Nephron (organoid): ENCODE results near the gene CARHSP1.
"Not testable (repeated sequence)": the region's sequence is repeated elsewhere in the genome, so short reads cannot be mapped to it uniquely, and the experiment has no call there.

ENCODE experiments used
- H3K27ac Mint-ChIP-seq, 3 experiments: 2 replicates each; pipeline ENCODE4 v1.8.0; 2020; ENCODE audit warnings: mixed read lengths in 3 of 3, mild to moderate bottlenecking in 2 of 3, moderate library complexity in 1 of 3
- H3K27me3 Mint-ChIP-seq: 2 replicates; pipeline ENCODE4 v1.8.0; 2021; ENCODE audit warnings: low read depth, mild to moderate bottlenecking, moderate library complexity, mixed read lengths
- H3K36me3 Mint-ChIP-seq: 2 replicates; pipeline ENCODE4 v1.8.0; 2020; ENCODE audit warnings: low read depth, mixed read lengths
- H3K4me1 Mint-ChIP-seq: 2 replicates; pipeline ENCODE4 v1.8.0; 2020; ENCODE audit warnings: mixed read lengths
- H3K4me3 Mint-ChIP-seq, 3 experiments: 2 replicates each; pipeline ENCODE4 v1.8.0; 2020; ENCODE audit warnings: mild to moderate bottlenecking in 3 of 3, mixed read lengths in 3 of 3, moderate library complexity in 2 of 3
- H3K9me3 Mint-ChIP-seq: 2 replicates; pipeline ENCODE4 v1.8.0; 2020; ENCODE audit warnings: mixed read lengths
- TF ChIP-seq, protein P1 (sequence below), 3 experiments: fragments of 200-600 bp; sonication (generic); IDR thresholded peaks; one replicate each; pipeline ENCODE4 v1.5.0; 2021; ENCODE audit warnings: antibody characterized with exemption in 3 of 3; ENCODE audit not compliant: unreplicated experiment in 3 of 3

The CARHSP1 gene

DNA sequence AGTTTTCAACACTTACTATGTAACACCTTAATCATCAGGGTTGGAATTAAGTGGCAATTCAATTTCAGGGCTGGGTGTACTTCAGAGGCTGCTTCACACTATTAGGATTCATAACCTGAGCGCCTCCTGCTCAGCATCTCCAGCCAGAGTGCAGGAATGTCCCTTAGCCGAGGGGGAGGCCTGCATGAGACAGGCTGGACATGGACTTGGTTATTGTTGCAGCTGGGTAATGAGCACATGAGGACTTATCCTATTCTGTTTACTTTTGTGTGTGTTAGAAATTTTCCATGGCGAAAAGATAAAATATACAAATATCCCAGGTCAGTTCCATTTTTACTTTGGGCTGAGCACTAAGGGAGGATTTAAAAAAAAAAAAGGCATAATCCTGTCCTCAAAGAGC lies 60.8 kb downstream of the CARHSP1 start:
- Mint-ChIP-seq H3K9me3 (no peaks in the 10 kb centered on the region), H3K27ac (no peak overlapping the region), H3K4me1 (no peaks in the 10 kb centered on the region), H3K4me3 (no peak overlapping the region), H3K36me3 (peaks cover 65% of the 10 kb centered on the region), H3K27me3 (no peaks in the 10 kb centered on the region)
- TF ChIP-seq, protein P1, sequence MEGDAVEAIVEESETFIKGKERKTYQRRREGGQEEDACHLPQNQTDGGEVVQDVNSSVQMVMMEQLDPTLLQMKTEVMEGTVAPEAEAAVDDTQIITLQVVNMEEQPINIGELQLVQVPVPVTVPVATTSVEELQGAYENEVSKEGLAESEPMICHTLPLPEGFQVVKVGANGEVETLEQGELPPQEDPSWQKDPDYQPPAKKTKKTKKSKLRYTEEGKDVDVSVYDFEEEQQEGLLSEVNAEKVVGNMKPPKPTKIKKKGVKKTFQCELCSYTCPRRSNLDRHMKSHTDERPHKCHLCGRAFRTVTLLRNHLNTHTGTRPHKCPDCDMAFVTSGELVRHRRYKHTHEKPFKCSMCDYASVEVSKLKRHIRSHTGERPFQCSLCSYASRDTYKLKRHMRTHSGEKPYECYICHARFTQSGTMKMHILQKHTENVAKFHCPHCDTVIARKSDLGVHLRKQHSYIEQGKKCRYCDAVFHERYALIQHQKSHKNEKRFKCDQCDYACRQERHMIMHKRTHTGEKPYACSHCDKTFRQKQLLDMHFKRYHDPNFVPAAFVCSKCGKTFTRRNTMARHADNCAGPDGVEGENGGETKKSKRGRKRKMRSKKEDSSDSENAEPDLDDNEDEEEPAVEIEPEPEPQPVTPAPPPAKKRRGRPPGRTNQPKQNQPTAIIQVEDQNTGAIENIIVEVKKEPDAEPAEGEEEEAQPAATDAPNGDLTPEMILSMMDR (IDR thresholded peaks at IDR 0.05; ENCODE audit: unreplicated experiment in 3 of 3), result no peak

DNA sequence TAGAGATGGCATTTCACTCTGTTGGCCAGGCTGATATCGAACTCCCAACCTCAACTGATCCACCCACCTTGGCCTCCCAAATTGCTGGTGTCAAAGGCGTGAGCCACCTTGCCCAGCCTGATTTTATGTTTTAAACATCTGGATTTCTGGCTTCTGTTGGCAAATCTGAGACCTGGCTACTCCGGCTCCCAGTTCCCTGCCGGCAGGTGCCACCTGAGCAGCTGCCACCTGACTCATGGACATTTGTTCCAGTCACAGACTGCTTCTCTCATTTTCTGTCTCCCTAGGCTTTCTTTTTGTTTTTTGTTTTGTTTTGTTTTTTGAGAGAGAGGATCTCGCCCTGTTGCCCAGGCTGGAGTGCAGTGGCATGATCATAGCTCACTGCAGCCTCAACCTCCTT lies 61.6 kb downstream of the CARHSP1 start:
- TF ChIP-seq, protein P1 (IDR thresholded peaks at IDR 0.05; ENCODE audit: unreplicated experiment in 3 of 3), result no peak
- H3K36me3 Mint-ChIP-seq, result peaks cover 62% of the 10 kb centered on the region
- no peak overlapping the region for H3K4me3 Mint-ChIP-seq
- no peak overlapping the region for H3K27ac Mint-ChIP-seq
- H3K27me3 Mint-ChIP-seq, result no peaks in the 10 kb centered on the region
- no peaks in the 10 kb centered on the region for H3K9me3 Mint-ChIP-seq
- no peaks in the 10 kb centered on the region for H3K4me1 Mint-ChIP-seq

DNA sequence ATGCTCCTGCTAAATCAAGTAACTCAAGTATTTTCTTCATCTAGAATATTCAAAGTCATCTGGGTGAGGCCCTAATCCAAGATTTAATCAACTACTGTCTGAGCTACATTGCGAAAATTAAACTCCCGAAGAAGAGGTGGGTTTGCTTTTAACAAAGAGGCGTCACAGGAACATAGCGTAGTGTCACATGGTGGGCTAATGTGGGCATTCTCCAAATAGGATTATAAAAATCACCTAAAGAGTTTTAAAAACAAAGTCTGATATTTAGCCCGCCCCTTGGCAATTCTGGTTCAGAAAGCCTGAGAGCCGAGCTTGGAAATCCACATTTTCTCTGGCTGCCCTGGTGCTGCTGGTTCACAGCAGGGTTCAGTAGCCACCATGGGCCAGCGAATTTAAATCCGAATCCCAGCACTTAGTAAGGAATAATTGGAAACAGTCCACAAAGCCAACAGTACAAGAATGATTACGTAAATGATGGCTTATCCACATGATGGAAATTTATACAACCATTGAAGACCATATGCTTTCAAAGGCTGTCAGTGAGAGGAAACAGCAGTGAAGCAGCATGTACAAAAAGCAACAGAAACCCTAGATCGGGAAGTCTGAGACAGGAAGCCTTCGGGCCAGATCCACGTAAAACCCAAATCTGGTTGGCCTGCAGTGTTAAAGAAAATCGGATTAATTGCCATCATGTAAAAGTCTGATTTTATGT lies 62.4 kb downstream of the CARHSP1 start:
- Mint-ChIP-seq H3K4me3 (no peak overlapping the region), H3K27me3 (no peaks in the 10 kb centered on the region), H3K36me3 (peaks cover 65% of the 10 kb centered on the region), H3K4me1 (no peaks in the 10 kb centered on the region), H3K9me3 (no peaks in the 10 kb centered on the region), H3K27ac (no peak overlapping the region)
- TF ChIP-seq, protein P1 (IDR thresholded peaks at IDR 0.05; ENCODE audit: unreplicated experiment in 3 of 3), result no peak

DNA sequence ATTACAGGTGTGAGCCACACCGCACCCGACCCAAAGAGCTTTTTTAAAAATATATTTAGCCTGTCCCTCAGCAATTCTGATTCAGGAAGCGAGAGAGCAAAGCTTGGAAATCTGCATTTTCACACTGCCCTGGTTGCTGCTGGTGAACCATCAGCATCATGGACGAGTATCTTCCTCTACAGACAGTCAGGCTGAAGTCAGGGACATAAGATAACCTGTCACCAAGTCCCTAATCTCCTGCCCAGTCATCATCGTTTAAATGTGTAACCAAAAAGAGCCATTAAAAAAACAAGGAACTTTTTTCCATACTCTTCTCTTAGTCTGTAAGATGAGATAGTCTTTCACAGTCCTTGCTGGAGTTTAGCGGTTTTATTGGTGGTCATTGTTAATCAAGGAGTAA lies 64.5 kb downstream of the CARHSP1 start:
- Mint-ChIP-seq H3K27ac (no peak overlapping the region), H3K9me3 (no peaks in the 10 kb centered on the region), H3K36me3 (peaks cover 53% of the 10 kb centered on the region), H3K27me3 (no peaks in the 10 kb centered on the region), H3K4me1 (peaks cover 2% of the 10 kb centered on the region), H3K4me3 (no peak overlapping the region)
- TF ChIP-seq, protein P1 (IDR thresholded peaks at IDR 0.05; ENCODE audit: unreplicated experiment in 3 of 3), result no peak

DNA sequence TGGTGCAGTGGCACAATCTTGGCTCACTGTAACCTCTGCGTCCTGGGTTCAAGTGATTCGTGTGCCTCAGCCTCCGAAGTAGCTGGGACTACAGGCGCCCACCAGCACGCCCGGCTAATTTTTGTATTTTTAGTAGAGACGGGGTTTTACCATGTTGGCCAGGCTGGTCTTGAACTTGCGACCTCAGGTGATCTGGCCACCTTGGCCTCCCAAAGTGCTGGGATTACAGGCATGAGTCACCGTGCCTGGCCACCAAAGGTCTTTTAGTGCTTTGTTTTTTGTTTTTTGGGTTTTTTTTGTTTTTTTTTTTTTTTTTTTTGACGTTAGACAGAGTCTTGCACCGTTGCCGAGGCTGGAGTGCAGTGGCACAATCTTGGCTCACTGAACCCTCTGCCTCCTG lies 65.1 kb downstream of the CARHSP1 start:
- not testable (repeated sequence) for H3K4me3 Mint-ChIP-seq, H3K27ac Mint-ChIP-seq

More for the DNA sequence above, 65.1 kb downstream of the CARHSP1 start:
- not testable (repeated sequence) for H3K4me1 Mint-ChIP-seq, H3K27me3 Mint-ChIP-seq, H3K9me3 Mint-ChIP-seq
- peaks cover 48% of the 10 kb centered on the region for H3K36me3 Mint-ChIP-seq
